COR-L47 (cell line): ENCODE results near the gene ATG3.
"Not testable (repeated sequence)": the region's sequence is repeated elsewhere in the genome, so short reads cannot be mapped to it uniquely, and the experiment has no call there.

ENCODE experiments used
- DNase-seq: peaks from one replicate; lab custom pipeline; 2025; lab: John Stamatoyannopoulos, UW

The ATG3 gene

DNA sequence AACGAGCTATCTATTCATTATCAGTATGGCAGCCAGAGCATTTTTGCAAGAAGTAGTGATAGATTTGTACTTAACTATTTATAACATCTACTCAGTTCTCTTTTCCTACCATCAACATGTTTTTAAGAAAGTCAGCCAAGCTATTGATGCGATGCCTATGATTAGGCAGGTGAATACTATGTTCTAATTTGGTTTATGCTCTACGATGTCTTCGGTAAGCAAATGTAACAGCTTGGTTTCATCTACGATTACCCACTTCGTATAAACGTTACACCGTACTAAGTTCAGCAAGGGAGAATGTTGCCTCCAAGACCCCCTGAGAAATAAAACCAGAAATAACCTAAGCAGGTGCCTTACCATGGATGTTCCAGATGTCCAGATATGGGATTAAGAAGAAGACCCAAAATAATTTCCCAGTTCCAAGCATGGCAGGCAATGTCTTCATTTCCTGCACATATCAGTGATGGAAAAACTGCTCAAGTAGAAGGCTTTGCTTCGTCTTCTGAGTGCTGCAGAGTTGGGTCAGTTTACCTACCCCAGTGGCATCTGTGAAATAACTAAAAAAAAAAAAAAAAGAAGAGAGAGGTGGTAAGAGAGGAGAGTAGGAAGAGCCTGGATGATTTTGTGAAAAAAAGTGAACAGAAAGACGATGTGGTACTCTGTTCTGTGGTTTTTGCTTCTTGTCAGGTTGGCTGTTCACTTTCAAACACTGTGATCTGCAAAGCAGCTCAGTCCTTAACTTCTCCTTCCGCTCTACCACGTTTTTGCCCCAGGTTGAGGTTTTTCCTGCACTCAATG, 62.6 kb downstream of the ATG3 start, which contains the start of gene BTLA:
Gene BTLA (minus strand): TSS at position 559 of the 798 bp plus-strand sequence. CDS start 114 bp downstream, at position 445.
- DNase-seq, result no peak

DNA sequence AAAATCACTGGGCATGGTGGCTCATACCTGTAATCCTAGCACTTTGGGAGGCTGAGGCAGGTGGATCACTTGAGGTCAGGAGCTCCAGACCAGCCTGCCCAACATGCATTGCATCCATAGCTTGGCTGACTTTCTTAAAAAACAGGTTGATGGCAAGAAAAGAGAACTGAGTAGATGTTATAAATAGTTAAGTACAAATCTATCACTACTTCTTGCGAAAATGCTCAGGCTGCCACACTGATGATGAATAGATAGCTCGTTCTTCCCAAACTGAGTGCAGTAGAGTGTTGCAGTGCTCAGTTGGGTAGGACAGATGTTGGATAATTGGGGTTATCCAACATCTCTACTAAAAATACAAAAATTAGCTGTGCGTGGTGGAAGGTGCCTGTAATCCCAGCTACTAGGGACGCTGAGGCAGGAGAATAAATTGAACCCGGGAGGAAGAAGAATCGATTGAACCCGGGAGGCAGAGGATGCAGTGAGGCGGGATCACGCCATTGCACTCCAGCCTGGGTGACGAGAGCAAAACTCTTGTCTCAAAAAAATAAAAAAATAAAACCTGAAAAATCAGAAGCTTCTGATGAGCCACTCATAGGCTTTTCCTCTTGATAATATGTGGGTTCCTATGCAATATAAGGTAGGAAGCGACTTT, 63.7 kb downstream of the ATG3 start:
- no peak for DNase-seq

DNA sequence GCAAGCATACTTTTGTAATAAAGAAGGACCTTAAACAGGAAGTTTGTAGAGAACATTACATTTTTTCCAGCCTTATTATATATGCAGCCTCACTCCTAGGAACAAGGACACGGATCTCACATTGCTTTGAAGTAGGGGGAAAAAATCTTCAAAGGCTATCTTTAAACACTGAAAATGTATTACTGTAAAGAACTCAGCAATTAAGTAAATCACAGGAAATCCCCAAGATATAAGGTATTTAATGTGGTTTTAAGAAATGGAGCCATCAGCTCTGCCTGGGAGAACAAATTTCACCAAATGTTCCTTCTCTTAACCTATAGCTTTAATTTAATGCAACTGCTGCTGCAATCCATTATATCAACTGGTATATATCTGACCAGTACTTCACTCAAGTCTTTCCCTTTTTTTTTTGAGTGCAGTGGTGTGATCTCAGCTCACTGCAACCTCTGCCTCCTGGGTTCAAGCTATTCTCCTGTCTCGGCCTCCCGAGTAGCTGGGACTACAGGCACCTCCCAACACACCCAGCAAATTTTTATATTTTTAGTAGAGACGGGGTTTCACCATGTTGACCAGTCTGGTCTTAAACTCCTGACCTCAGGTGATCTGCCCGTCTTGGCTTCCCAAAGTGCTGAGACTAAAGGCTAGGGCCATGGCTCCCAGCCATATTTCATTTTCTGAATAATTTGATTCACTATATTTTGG, 65.2 kb downstream of the ATG3 start:
- DNase-seq, result no peak

DNA sequence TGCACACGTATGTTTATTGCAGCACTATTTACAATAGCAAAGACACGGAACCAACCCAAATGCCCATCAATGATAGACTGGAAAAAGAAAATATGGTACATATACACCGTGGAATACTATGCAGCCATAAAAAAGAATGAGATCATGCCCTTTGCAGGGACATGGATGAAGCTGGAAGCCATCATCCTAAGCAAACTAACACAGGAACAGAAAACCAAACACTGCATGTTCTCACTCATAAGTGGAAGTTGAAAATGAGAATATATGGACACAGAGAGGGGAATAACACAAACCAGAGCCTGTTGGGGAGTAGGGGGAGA, 67.4 kb downstream of the ATG3 start:
- not testable (repeated sequence) for DNase-seq

DNA sequence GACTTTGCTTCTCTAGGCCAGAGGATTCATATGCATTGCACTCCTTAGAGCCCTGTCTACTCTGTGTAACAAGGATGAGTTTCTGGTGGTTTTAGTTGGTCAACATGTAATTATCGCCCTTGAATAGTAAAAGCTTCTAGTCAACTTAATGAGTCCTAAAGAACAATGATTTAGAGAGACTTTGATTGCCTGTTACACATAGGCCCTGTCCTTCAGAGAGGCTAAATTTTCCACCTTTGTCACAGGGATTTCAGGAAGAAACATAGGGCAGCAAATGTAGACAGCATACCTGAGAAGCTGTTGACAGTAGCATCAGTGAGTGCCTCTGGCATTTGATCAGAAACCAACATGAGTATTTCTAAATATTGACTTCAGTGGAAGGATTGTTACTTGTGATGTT, 69.6 kb downstream of the ATG3 start:
- no peak for DNase-seq

DNA sequence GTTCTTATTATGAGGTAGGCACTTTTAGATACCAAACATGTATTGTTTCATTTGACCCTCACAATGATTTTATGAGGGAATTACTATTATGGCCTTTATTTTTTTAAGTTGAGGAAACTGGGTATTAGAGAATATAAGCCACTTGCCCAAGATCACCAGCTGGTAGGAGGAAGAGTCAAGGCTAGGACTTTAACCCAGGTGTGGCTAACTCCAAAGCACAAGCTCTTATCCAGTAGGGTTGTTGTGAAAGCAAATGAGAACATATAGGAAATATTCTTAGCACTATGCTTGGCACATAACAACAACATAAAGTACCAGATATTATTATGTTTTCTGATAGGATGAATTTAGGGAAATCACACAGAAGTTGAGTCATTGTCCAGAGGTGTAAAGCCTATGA, 70.4 kb downstream of the ATG3 start:
- DNase-seq, result no peak

DNA sequence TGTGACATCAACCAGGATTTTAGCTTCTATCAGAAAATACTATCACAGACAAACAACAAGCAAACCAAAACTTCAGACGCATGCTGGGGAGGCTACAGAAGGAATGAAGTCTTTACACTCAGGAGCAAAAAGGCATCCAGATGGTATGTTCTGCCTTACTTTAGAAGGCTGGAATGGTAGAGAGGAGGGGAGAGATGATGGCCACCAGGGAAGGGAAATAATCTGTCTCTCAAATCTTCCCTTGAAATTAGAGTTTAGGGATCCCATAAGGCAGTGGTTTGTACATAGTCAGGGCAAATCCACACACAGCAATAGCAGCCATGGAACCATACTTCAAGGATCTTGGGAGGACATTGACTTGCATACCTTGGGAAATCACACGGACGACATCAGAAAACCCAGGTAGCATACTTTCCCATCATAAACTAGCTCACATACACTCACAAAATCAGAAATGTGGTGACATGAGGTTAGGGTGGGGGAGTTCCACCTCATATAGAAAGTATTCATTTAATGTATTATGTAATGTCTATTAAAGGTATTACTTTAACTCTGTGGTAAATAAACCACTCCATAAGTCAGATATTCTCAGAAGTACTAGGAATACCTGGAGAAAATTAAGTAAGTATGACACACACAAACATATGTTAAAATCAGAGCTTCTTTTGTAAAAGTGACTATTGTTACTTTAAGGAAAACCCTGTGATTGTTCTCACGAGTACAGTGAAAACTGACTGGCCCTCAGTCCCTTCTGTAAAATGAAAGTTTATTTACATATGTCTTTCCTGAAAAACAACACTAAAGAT, 71.9 kb downstream of the ATG3 start:
- no peak for DNase-seq

DNA sequence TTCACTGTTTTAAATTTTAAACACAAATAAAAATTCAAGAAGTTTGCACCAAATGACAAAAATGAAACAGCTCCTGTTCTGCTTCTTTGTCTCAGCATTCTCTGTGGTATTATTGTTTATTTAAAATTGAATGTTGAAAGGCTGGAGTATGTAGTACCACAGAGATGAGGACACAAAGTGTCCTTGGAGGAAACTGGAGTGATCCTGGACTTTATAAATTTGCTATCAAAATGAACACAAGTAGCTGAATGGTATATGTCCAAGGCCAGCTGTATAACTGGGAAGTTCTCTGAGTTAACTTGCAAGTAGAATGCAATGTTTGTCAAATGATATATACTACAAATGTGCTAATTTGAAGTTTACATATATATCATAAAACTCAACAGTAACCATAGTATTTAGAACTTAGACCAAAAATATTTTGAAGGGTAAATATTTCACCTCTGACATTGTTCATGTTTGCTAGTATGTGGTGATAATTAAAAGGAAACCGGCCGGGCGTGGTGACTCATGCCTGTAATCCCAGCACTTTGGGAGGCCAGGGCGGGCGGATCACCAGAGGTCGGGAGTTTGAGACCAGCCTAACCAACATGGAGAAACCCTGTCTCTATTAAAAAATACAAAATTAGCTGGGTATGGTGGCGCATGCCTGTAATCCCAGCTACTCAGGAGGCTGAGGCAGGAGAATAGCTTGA, 74.8 kb downstream of the ATG3 start:
- no peak for DNase-seq

DNA sequence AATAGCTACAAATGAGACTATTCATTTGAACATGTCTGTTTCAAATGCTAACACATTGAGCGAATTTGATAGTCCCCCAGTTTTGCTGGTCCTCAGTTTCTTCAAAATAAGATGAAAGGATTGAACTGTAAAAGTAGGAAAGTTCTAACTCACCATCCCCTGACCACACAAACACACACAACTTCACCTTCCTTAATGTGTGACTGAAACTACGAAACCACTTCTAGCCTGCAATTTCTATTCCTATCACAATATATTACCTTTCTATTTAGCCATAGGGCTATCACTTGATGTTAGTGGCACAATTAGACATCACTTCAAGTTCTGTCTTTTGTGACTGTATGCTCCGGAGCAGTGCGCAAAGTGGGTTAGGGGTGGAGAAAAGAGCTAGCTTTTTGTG, 77.4 kb downstream of the ATG3 start:
- DNase-seq, result no peak

DNA sequence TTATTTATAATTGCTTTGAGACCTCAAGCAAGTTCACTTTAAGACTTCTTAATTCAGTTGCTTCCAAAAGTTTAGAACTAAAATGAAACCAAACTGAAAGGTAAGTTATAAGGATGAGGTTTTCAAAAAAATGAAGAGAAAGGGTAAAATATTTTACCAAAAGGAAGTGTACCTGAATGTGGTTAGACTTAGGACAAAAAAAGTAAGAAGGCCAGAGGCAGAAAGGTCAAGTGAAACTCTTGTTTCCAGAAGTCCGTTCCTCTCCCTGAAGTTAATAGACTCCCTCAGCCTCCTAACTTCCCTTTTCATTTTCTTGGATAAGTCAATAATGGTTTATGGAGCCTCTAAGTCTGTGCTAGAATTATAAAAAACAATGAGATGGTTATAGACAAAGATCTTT, 79.1 kb downstream of the ATG3 start:
- DNase-seq, result no peak
